ENCODE measurements around the gene PLA2G2E. TPM values are rescaled to one million over a fixed set of nuclear protein-coding genes. Genes with fewer than 3 reads are reported as not detected.
"Not testable (repeated sequence)": the region's sequence is repeated elsewhere in the genome, so short reads cannot be mapped to it uniquely, and the experiment has no call there.

The PLA2G2E gene
- polyA plus RNA-seq, 1 donor: not detected

DNA sequence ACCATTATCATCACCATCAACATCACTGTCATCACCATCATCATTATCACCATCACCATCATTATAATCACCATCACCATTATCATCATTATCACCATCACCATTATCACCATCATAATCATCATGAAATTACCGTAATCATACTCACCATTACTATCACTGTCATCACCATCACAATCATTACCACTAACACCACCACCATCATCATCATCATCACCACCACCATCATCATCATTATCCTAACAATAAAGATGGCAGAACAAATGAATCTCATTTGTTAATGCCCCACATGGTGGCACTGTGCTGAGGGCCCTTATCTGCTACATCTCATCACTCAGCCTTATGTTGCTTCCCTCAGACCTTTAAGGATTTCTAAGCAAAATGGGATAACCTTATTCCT, 9.4 kb upstream of the PLA2G2E start:
- WGBS (ENCODE audit: insufficient coverage, low lambda C conversion rate): 57% methylated on average over 1 of the region's 1 CpG
- DNase-seq: no peak
- H3K4me3 ChIP-seq (ENCODE audit: low read length): no peak overlapping the region
- no peaks in the 10 kb centered on the region for H3K36me3 ChIP-seq (ENCODE audit: control insufficient read depth, insufficient read depth, low read length)
- peaks cover 18% of the 10 kb centered on the region for H3K9me3 ChIP-seq (ENCODE audit: control insufficient read depth, low read depth, low read length)
- no peak overlapping the region for H3K27ac ChIP-seq (ENCODE audit: low read length)
- H3K4me1 ChIP-seq (ENCODE audit: control insufficient read depth, insufficient read depth, low read length): no peaks in the 10 kb centered on the region
- no peaks in the 10 kb centered on the region for H3K27me3 ChIP-seq (ENCODE audit: control insufficient read depth, insufficient read depth, low read length)

DNA sequence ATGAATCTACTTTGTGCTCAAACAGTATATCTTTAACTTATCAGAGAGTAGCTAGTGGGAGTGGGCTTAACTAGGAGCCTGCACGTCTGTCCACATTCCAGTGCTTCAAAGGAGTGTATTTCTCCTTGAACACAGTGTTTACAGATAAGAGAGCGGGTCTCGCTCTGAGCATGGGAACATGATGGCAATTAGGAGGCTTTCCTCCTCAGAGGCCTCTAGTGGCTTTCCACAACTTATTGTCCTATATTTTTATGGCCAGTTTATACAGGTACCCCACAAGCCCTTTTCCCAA, 3.7 kb upstream of the PLA2G2E start:
- not testable (repeated sequence) for H3K9me3 ChIP-seq (ENCODE audit: control insufficient read depth, low read depth, low read length); H3K27ac ChIP-seq (ENCODE audit: low read length); H3K36me3 ChIP-seq (ENCODE audit: control insufficient read depth, insufficient read depth, low read length); H3K27me3 ChIP-seq (ENCODE audit: control insufficient read depth, insufficient read depth, low read length); H3K4me1 ChIP-seq (ENCODE audit: control insufficient read depth, insufficient read depth, low read length); H3K4me3 ChIP-seq (ENCODE audit: low read length); DNase-seq
- WGBS (ENCODE audit: insufficient coverage, low lambda C conversion rate): no CpG with 5 or more reads among the region's 3 CpGs

DNA sequence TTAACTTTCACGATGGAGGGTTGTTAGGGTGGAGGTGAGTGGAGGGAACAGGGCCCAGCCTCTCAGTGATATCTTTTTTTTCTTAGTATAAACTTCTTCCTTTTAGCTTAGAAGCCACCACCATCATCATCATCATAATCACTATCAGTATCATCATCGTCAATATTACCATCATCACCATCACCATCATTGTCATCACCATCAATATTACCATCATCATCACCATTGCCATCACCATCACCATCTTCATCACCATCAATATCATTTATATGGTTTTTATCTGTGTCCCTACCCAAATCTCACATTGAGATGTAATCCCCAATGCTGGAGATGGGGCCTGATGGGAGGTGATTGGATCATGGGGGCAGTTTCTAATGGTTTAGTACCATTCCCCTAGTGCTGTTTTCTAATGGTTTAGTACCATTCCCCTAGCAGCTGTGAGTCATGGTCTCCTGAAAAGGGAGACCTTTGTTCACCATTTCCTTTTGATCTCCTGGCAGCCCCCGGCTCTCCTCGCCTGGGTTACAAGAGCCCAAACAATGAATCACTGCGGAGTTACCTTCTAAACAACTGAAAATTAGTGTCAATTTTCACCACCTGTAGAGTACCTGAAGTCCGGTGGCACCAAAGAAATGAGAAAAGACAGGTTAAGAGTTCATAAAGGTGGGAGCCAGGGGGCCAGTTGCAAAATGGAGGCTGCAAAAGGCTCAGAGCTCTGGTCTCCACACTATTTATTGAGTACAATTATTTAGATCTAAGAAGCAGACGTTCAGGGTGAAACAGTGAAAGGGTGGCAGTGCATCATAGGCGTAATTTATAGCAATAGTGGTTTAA, 3.1 kb upstream of the PLA2G2E start:
- WGBS (ENCODE audit: insufficient coverage, low lambda C conversion rate): 60% methylated on average over 2 of the region's 8 CpGs
- DNase-seq: no peak
- Histone ChIP-seq H3K27ac (ENCODE audit: low read length) (no peak overlapping the region), H3K4me3 (ENCODE audit: low read length) (no peak overlapping the region), H3K4me1 (ENCODE audit: control insufficient read depth, insufficient read depth, low read length) (no peaks in the 10 kb centered on the region), H3K36me3 (ENCODE audit: control insufficient read depth, insufficient read depth, low read length) (no peaks in the 10 kb centered on the region), H3K27me3 (ENCODE audit: control insufficient read depth, insufficient read depth, low read length) (no peaks in the 10 kb centered on the region), H3K9me3 (ENCODE audit: control insufficient read depth, low read depth, low read length) (no peaks in the 10 kb centered on the region)

DNA sequence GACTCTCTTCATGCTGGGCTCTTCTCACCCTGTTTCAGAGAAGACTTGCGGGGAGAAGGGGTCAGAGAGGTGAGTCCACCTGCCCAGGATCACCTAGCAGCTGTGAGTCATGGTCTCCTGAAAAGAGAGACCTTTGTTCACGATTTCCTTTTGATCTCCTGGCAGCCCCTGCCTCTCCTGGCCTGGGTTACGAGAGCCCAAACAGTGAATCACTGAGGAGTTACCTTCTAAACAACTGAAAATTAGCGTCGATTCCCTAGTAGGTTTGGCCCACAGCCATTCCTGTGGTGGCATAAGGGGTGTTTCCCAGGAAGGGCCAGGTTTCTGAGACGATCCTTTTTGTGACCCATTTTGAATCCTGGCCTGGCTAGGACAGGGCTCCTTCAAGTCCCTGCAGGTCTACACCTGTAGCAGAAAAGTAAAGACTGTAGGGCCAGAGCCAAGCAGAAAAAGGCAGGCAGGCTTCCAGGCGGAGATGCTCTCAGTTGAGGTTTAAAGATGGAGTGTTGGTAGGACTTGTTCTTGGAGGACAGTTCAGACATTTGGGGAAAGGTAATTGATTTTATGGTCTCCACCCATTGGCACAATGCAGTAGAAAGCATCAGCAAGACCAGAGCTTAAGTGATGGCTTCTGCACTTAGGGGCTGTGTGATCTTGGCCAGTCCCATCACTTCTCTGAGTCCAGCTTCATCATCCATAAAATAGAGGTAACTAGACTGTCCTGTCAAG, 2.1 kb upstream of the PLA2G2E start:
- no peaks in the 10 kb centered on the region for H3K27me3 ChIP-seq (ENCODE audit: control insufficient read depth, insufficient read depth, low read length)
- DNase-seq: peak in 1 of 2 donors; percentile 15
- no peaks in the 10 kb centered on the region for H3K36me3 ChIP-seq (ENCODE audit: control insufficient read depth, insufficient read depth, low read length)
- H3K4me1 ChIP-seq (ENCODE audit: control insufficient read depth, insufficient read depth, low read length): peaks cover 5% of the 10 kb centered on the region
- no peak overlapping the region for H3K4me3 ChIP-seq (ENCODE audit: low read length)
- H3K9me3 ChIP-seq (ENCODE audit: control insufficient read depth, low read depth, low read length): no peaks in the 10 kb centered on the region
- WGBS (ENCODE audit: insufficient coverage, low lambda C conversion rate): 10% methylated on average over 2 of the region's 7 CpGs
- H3K27ac ChIP-seq (ENCODE audit: low read length): no peak overlapping the region

DNA sequence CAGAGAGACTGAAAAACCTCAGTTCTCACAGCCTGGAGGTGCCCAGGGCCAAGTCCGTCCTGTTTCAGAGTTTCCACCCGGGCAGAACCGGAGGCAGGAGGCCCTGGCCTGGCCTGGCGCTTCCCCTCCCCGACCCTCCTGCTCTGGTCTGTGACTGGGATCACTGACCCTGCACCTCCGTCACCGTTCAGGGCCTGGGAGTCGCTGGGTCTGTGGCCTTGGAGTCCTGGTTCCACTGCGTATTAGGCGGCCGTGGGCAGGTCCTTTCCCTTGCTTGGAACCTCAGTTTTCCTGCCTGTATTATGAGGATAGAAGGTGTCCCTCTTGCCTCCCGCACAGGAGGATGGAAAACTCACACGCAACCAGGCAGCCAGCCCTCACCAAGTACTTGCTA, 533 bp upstream of the PLA2G2E start:
- DNase-seq: no peak
- no peak overlapping the region for H3K4me3 ChIP-seq (ENCODE audit: low read length)
- no CpG with 5 or more reads among the region's 13 CpGs for WGBS (ENCODE audit: insufficient coverage, low lambda C conversion rate)

DNA sequence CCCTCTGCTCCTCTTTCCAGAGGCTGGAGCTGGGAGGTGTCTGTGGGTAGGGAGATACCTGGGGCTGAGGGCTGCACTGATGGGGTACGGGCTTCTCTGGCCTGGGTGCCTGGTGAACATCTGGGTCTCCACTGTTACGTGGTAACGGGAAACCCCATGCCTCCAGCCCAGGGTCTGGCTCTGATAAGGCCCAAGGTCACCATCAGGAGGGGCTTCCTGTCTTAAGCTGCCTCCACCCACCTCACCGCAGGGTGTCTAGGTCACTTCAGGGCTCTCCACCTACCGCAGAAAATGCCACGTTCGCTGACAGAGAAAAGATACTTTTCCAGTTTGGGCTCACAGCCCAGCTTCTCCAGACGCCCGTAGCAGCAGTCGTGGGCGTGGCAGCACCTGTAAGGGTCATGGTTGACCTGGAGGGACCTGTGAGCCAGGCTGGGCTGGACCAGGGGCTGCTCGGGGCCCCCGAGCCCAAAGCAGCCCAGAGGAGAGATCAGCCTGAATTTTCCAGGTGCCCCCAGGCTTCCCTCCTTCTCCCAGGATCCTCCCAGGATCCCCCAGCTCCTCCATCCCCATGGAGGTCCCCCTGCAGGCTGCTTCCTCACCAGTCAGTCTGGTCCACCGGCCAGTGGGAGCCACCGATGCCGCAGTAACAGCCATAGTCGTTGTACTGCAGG, 1.3 kb downstream of the PLA2G2E start:
- H3K36me3 ChIP-seq (ENCODE audit: control insufficient read depth, insufficient read depth, low read length): no peaks in the 10 kb centered on the region
- no peaks in the 10 kb centered on the region for H3K27me3 ChIP-seq (ENCODE audit: control insufficient read depth, insufficient read depth, low read length)
- no peaks in the 10 kb centered on the region for H3K9me3 ChIP-seq (ENCODE audit: control insufficient read depth, low read depth, low read length)
- no peak for DNase-seq
- H3K27ac ChIP-seq (ENCODE audit: low read length): no peak overlapping the region
- no CpG with 5 or more reads among the region's 17 CpGs for WGBS (ENCODE audit: insufficient coverage, low lambda C conversion rate)
- H3K4me3 ChIP-seq (ENCODE audit: low read length): no peak overlapping the region
- H3K4me1 ChIP-seq (ENCODE audit: control insufficient read depth, insufficient read depth, low read length): peaks cover 7% of the 10 kb centered on the region

More for the DNA sequence above, 533 bp upstream of the PLA2G2E start:
- H3K27ac ChIP-seq (ENCODE audit: low read length): no peak overlapping the region
- no peaks in the 10 kb centered on the region for H3K27me3 ChIP-seq (ENCODE audit: control insufficient read depth, insufficient read depth, low read length)
- no peaks in the 10 kb centered on the region for H3K9me3 ChIP-seq (ENCODE audit: control insufficient read depth, low read depth, low read length)
- no peaks in the 10 kb centered on the region for H3K36me3 ChIP-seq (ENCODE audit: control insufficient read depth, insufficient read depth, low read length)
- H3K4me1 ChIP-seq (ENCODE audit: control insufficient read depth, insufficient read depth, low read length): peaks cover 5% of the 10 kb centered on the region

DNA sequence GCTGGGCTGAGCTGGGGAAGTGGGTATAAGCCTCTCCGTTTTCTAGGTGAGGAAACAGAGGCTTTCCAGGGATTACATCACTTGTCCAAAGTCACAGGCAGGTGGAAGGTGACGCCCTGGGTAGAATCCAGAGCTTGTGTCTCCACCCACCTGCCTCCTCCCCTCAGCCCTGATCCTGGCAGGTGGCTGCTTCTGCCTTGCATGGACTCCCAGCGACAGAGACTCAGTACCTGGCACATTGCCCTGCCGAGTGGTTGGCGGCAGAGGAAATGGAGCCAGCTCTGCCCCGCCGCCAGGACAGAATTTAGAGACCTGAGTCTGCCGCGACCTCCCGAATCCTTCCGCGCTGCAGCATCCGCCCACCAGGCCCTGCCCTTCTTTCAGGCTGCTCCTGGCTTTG, 2.1 kb downstream of the PLA2G2E start:
- whole genome bisulfite sequencing (ENCODE audit: insufficient coverage, low lambda C conversion rate): no CpG with 5 or more reads among the region's 13 CpGs
- Histone ChIP-seq H3K36me3 (ENCODE audit: control insufficient read depth, insufficient read depth, low read length) (no peaks in the 10 kb centered on the region), H3K4me1 (ENCODE audit: control insufficient read depth, insufficient read depth, low read length) (peaks cover 7% of the 10 kb centered on the region), H3K27me3 (ENCODE audit: control insufficient read depth, insufficient read depth, low read length) (no peaks in the 10 kb centered on the region), H3K27ac (ENCODE audit: low read length) (no peak overlapping the region), H3K4me3 (ENCODE audit: low read length) (no peak overlapping the region), H3K9me3 (ENCODE audit: control insufficient read depth, low read depth, low read length) (no peaks in the 10 kb centered on the region)
- DNase-seq: peak; percentile 14 to 51

DNA sequence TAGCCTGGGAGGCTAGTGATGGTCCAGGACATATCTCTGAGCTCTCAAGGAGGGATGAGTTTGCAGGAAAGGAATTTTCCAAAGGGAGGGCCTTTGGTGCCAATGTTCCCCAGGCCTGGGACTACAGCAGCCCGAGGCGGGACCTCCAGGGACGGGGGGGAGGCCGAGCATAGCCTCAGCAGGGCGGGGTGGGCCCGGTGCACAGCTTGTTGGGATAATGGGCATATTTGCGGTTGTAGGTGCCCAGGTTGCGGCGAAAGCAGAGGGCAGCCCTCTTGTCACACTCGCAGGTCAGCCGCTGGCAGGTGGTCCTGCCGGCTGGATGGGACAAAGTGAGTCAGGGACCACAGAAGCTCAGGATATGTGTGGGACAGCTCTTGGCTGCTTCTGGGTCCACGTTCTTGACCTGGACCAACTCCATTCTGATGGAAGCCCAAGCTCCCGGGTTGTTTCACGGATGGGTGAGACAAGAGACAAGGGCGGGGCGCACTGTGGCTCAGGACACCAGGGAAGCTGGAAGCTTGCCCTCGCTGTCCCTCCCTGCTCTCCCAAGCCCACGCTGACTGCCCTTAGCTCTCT, 3.2 kb downstream of the PLA2G2E start:
- Histone ChIP-seq H3K36me3 (ENCODE audit: control insufficient read depth, insufficient read depth, low read length) (no peaks in the 10 kb centered on the region), H3K4me1 (ENCODE audit: control insufficient read depth, insufficient read depth, low read length) (peaks cover 7% of the 10 kb centered on the region), H3K4me3 (ENCODE audit: low read length) (no peak overlapping the region), H3K9me3 (ENCODE audit: control insufficient read depth, low read depth, low read length) (no peaks in the 10 kb centered on the region), H3K27ac (ENCODE audit: low read length) (no peak overlapping the region), H3K27me3 (ENCODE audit: control insufficient read depth, insufficient read depth, low read length) (no peaks in the 10 kb centered on the region)
- no peak for DNase-seq
- no CpG with 5 or more reads among the region's 19 CpGs for WGBS (ENCODE audit: insufficient coverage, low lambda C conversion rate)

DNA sequence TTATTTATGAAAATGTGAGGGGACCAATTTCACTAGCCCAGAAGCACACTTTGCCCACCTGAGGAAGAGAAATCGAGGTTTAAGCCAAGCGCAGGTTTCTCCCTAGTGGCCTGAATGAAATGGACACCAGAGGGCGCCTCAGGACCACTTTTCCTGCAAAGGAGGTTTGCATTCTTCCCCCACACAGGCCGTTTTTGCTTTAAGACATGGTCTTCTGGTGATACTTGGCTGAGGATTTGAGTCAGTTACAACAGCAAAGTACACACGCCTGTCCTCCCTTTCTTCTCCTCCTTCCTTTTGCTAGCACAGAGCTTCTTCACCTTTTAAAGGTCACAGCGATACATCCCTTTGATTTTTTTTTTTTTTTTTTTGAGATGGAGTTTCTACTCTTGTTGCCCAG, 5.4 kb downstream of the PLA2G2E start:
- Histone ChIP-seq H3K4me3 (ENCODE audit: low read length) (no peak overlapping the region), H3K9me3 (ENCODE audit: control insufficient read depth, low read depth, low read length) (no peaks in the 10 kb centered on the region), H3K36me3 (ENCODE audit: control insufficient read depth, insufficient read depth, low read length) (peaks cover 19% of the 10 kb centered on the region), H3K4me1 (ENCODE audit: control insufficient read depth, insufficient read depth, low read length) (peaks cover 7% of the 10 kb centered on the region), H3K27ac (ENCODE audit: low read length) (no peak overlapping the region), H3K27me3 (ENCODE audit: control insufficient read depth, insufficient read depth, low read length) (no peaks in the 10 kb centered on the region)
- WGBS (ENCODE audit: insufficient coverage, low lambda C conversion rate): 44% methylated on average over 2 of the region's 6 CpGs
- DNase-seq: peak; percentile 58 to 67

DNA sequence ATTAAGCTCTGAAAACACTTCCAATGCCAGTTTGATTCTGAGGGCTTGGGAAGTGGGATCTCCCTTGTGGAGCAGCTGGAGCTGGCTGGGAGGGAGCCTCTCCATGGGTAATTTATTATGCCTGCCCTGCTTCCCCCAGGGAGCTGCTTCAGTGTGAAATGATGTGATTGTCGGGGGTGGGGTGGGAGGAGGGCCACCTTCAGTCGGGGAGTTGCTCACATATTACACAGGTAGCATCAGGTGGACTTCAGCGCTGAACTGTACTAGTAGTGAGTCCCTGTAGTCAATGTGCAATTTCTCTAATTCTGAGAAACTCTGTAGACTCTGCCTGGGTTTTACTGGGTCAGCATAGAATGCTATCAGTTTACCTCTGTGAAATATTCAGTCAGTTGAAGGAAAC, 12.8 kb downstream of the PLA2G2E start:
- Histone ChIP-seq H3K27me3 (ENCODE audit: control insufficient read depth, insufficient read depth, low read length) (no peaks in the 10 kb centered on the region), H3K36me3 (ENCODE audit: control insufficient read depth, insufficient read depth, low read length) (peaks cover 86% of the 10 kb centered on the region), H3K4me3 (ENCODE audit: low read length) (no peak overlapping the region), H3K4me1 (ENCODE audit: control insufficient read depth, insufficient read depth, low read length) (no peaks in the 10 kb centered on the region), H3K9me3 (ENCODE audit: control insufficient read depth, low read depth, low read length) (no peaks in the 10 kb centered on the region), H3K27ac (ENCODE audit: low read length) (no peak overlapping the region)
- DNase-seq: no peak
- no CpG with 5 or more reads among the region's 3 CpGs for WGBS (ENCODE audit: insufficient coverage, low lambda C conversion rate)
